IMR-90 (cell line): ENCODE results near the gene UNC5A.

Experiments
- BHLHE40 ChIP-seq: fragments of 150-350 bp; IDR thresholded peaks from 2 replicates; pipeline ENCODE4 v1.6.1; 2016; ENCODE audit warnings: mild to moderate bottlenecking, low read depth, low read length
- CEBPB ChIP-seq: IDR thresholded peaks from 2 replicates; pipeline ENCODE4 v1.6.1; 2012; ENCODE audit warnings: low read depth, low read length, improper control_type of control experiment
- CTCF ChIP-seq: conservative IDR thresholded peaks from 2 replicates; pipeline ENCODE4 v1.5.1; 2012; ENCODE audit warnings: mild to moderate bottlenecking, low read depth, low read length, improper control_type of control experiment
- ELK1 ChIP-seq: fragments of 150-350 bp; IDR thresholded peaks from 2 replicates; pipeline ENCODE4 v1.6.1; 2016; ENCODE audit warnings: low read depth, mild to moderate bottlenecking, low read length, moderate library complexity, borderline replicate concordance
- POLR2A ChIP-seq: IDR thresholded peaks from 2 replicates; pipeline ENCODE4 v1.6.1; 2012; ENCODE audit warnings: mild to moderate bottlenecking, low read depth, low read length
- RAD21 ChIP-seq: IDR thresholded peaks from 2 replicates; pipeline ENCODE4 v1.6.1; 2012; ENCODE audit warnings: low read length, improper control_type of control experiment
- SMC3 ChIP-seq: fragments of 150-350 bp; IDR thresholded peaks from 2 replicates; pipeline ENCODE4 v1.6.1; 2016; ENCODE audit warnings: low read depth, mild to moderate bottlenecking, antibody characterized with exemption, low read length, moderate library complexity
- USF2 ChIP-seq: fragments of 150-350 bp; IDR thresholded peaks from 2 replicates; pipeline ENCODE4 v1.6.1; 2017; ENCODE audit warnings: mild to moderate bottlenecking, antibody characterized with exemption, low read length, low read depth

- TF ChIP-seq BHLHE40 (no peak), CTCF (no peak), RAD21 (no peak), ELK1 (no peak), CEBPB (no peak), POLR2A (no peak), USF2 (no peak), SMC3 (no peak)
Measured at GRCh38 chr5:176855598-176855997, 45.2 kb downstream of the UNC5A start.
